Measurements from ENCODE around the gene AGK. TPM values are rescaled to one million over a fixed set of nuclear protein-coding genes. Genes with fewer than 3 reads are reported as not detected.

AGK gene
- total RNA-seq, 1 donor from 2014 or later = 28.6 TPM

DNA sequence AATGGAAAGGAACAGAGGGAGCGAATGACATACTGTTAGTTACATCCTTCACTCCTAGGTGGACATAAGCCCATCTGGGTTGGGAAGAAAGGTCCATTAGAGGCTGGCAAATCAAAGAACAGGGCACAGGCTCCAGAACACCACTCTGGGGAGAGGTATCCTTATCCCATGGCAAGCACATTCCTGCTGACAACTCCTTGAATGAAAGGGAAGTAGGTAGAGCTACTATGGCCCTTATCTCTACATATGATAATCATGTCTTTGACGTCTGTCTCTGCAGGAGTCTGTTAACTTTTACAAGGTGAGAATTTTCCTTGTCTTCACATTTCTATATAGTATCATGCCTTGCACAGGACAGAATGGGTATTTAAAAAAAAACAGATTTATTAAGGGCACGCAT lies 140.3 kb downstream of the AGK start:
- H3K27me3 Mint-ChIP-seq (ENCODE audit: low read depth, unreplicated experiment) = no peaks in the 10 kb centered on the region
- H3K4me1 ChIP-seq (ENCODE audit: insufficient read depth, low read length) = no peaks in the 10 kb centered on the region
- H3K9me3 ChIP-seq (ENCODE audit: insufficient read depth, low read depth, low read length) = no peaks in the 10 kb centered on the region
- H3K4me1 Mint-ChIP-seq (ENCODE audit: low read depth, unreplicated experiment) = peaks cover 3% of the 10 kb centered on the region
- H2AFZ ChIP-seq (ENCODE audit: low read depth, low read length) = no peak overlapping the region
- TF ChIP-seq CTCF (IDR thresholded peaks at IDR 0.05; ENCODE audit: insufficient read depth, low read depth, low read length) = no peak
- no peak for TF ChIP-seq EZH2 (IDR thresholded peaks at IDR 0.05; ENCODE audit: insufficient read depth, low read length)
- H3K27me3 ChIP-seq (ENCODE audit: insufficient read depth, low read length) = no peaks in the 10 kb centered on the region
- peaks cover 24% of the 10 kb centered on the region for H3K79me2 ChIP-seq (ENCODE audit: insufficient read depth, low read length)
- no peak overlapping the region for H3K27ac Mint-ChIP-seq (ENCODE audit: unreplicated experiment)
- no peak overlapping the region for H3K4me3 Mint-ChIP-seq (ENCODE audit: unreplicated experiment)
- H3K4me3 ChIP-seq (ENCODE audit: insufficient read depth, low read depth, low read length) = no peak overlapping the region
- H4K20me1 ChIP-seq (ENCODE audit: insufficient read depth, low read length) = peaks cover 51% of the 10 kb centered on the region
- no peak overlapping the region for H3K4me2 ChIP-seq (ENCODE audit: low read length)
- H3K36me3 ChIP-seq (ENCODE audit: insufficient read depth, low read length) = no peaks in the 10 kb centered on the region
- no peak overlapping the region for H3K9ac ChIP-seq (ENCODE audit: low read length)
- FAIRE-seq (no peak), DNase-seq (ENCODE audit: low read depth) (no peak)
- no peaks in the 10 kb centered on the region for H3K9me3 Mint-ChIP-seq (ENCODE audit: unreplicated experiment)
- no peak overlapping the region for H3K27ac ChIP-seq (ENCODE audit: low read depth, low read length)
- no peaks in the 10 kb centered on the region for H3K36me3 Mint-ChIP-seq (ENCODE audit: low read depth, unreplicated experiment)

GRCh38 chr7:141691961-141692360 lies 140.8 kb downstream of the AGK start:
- Mint-ChIP-seq H3K27me3 (ENCODE audit: low read depth, unreplicated experiment) (no peaks in the 10 kb centered on the region), H3K4me3 (ENCODE audit: unreplicated experiment) (no peak overlapping the region), H3K9me3 (ENCODE audit: unreplicated experiment) (no peaks in the 10 kb centered on the region), H3K36me3 (ENCODE audit: low read depth, unreplicated experiment) (peaks cover under 1% of the 10 kb centered on the region), H3K4me1 (ENCODE audit: low read depth, unreplicated experiment) (peaks cover 7% of the 10 kb centered on the region), H3K27ac (ENCODE audit: unreplicated experiment) (no peak overlapping the region)
- Histone ChIP-seq H3K4me3 (ENCODE audit: insufficient read depth, low read depth, low read length) (no peak overlapping the region), H2AFZ (ENCODE audit: low read depth, low read length) (no peak overlapping the region), H3K36me3 (ENCODE audit: insufficient read depth, low read length) (no peaks in the 10 kb centered on the region), H3K27ac (ENCODE audit: low read depth, low read length) (no peak overlapping the region), H4K20me1 (ENCODE audit: insufficient read depth, low read length) (peaks cover 51% of the 10 kb centered on the region), H3K4me2 (ENCODE audit: low read length) (no peak overlapping the region), H3K9me3 (ENCODE audit: insufficient read depth, low read depth, low read length) (no peaks in the 10 kb centered on the region), H3K79me2 (ENCODE audit: insufficient read depth, low read length) (peaks cover 28% of the 10 kb centered on the region), H3K9ac (ENCODE audit: low read length) (no peak overlapping the region), H3K27me3 (ENCODE audit: insufficient read depth, low read length) (no peaks in the 10 kb centered on the region), H3K4me1 (ENCODE audit: insufficient read depth, low read length) (peaks cover 3% of the 10 kb centered on the region)
- DNase-seq (ENCODE audit: low read depth) (no peak), FAIRE-seq (no peak)
- no peak for TF ChIP-seq EZH2 (IDR thresholded peaks at IDR 0.05; ENCODE audit: insufficient read depth, low read length)
- no peak for TF ChIP-seq CTCF (IDR thresholded peaks at IDR 0.05; ENCODE audit: insufficient read depth, low read depth, low read length)

GRCh38 chr7:141693082-141693481 lies 141.9 kb downstream of the AGK start:
- Histone ChIP-seq H3K36me3 (ENCODE audit: insufficient read depth, low read length) (no peaks in the 10 kb centered on the region), H4K20me1 (ENCODE audit: insufficient read depth, low read length) (peaks cover 54% of the 10 kb centered on the region), H3K27ac (ENCODE audit: low read depth, low read length) (no peak overlapping the region), H3K4me3 (ENCODE audit: insufficient read depth, low read depth, low read length) (no peak overlapping the region), H3K27me3 (ENCODE audit: insufficient read depth, low read length) (no peaks in the 10 kb centered on the region), H3K4me1 (ENCODE audit: insufficient read depth, low read length) (peaks cover 13% of the 10 kb centered on the region), H2AFZ (ENCODE audit: low read depth, low read length) (no peak overlapping the region), H3K79me2 (ENCODE audit: insufficient read depth, low read length) (peaks cover 28% of the 10 kb centered on the region), H3K4me2 (ENCODE audit: low read length) (no peak overlapping the region), H3K9me3 (ENCODE audit: insufficient read depth, low read depth, low read length) (no peaks in the 10 kb centered on the region), H3K9ac (ENCODE audit: low read length) (no peak overlapping the region)
- no peak for FAIRE-seq
- Mint-ChIP-seq H3K27ac (ENCODE audit: unreplicated experiment) (no peak overlapping the region), H3K36me3 (ENCODE audit: low read depth, unreplicated experiment) (peaks cover 2% of the 10 kb centered on the region), H3K4me3 (ENCODE audit: unreplicated experiment) (no peak overlapping the region), H3K9me3 (ENCODE audit: unreplicated experiment) (no peaks in the 10 kb centered on the region), H3K27me3 (ENCODE audit: low read depth, unreplicated experiment) (no peaks in the 10 kb centered on the region), H3K4me1 (ENCODE audit: low read depth, unreplicated experiment) (peaks cover 18% of the 10 kb centered on the region)
- no peak for TF ChIP-seq CTCF (IDR thresholded peaks at IDR 0.05; ENCODE audit: insufficient read depth, low read depth, low read length)
- TF ChIP-seq EZH2 (IDR thresholded peaks at IDR 0.05; ENCODE audit: insufficient read depth, low read length) = no peak
- DNase-seq (ENCODE audit: low read depth) = no peak
